ENCODE results near the gene APOC3. TPM values are rescaled to one million over a fixed set of nuclear protein-coding genes. Genes with fewer than 3 reads are reported as not detected.

The APOC3 gene
- polyA plus RNA-seq, 1 donor (not counting 4 experiments of a cell fraction or from before 2014, with no cell fraction given), result not detected

DNA sequence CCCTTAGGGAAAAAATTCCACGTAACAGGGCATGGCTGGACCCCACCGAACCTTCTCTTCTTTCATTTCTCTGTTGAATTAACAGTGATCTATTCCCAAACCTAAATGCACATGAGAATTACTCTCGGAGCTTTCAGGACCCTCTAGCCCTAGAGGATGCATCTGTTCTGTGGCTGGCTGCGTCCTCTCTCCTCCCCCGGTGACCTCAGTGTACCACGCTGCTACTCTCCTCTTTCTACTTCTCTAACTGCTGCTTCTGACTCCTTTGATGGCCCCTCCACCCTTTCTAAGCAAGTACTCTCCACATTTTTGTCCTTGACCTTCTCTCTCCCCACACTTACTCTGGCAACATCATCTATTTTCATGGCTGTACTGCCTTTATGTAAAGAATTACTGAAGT is 19.8 kb downstream of the APOC3 start:
- Histone ChIP-seq H3K36me3 (ENCODE audit: control insufficient read depth in 2 of 2, extremely low read depth in 1 of 2, insufficient read depth in 2 of 2, low read length in 2 of 2) (peaks cover 23 to 28% of the 10 kb centered on the region in 2 experiments), H3K9ac (ENCODE audit: control insufficient read depth, extremely low read depth, insufficient read depth, low read length) (no peak overlapping the region), H3K79me2 (ENCODE audit: control insufficient read depth, insufficient read depth, low read length) (no peaks in the 10 kb centered on the region), H3K4me1 (ENCODE audit: control insufficient read depth, extremely low read depth, insufficient read depth, low read length) (peaks cover 29% of the 10 kb centered on the region), H3K4me3 (ENCODE audit: control insufficient read depth in 2 of 3, extremely low read depth in 1 of 3, insufficient read depth in 2 of 3, low read depth in 1 of 3, low read length in 3 of 3) (no peak overlapping the region), H3K9me3 (ENCODE audit: control insufficient read depth, low read depth, low read length) (no peaks in the 10 kb centered on the region), H3K27ac (ENCODE audit: control insufficient read depth, insufficient read depth, low read length) (no peak overlapping the region), H4K20me1 (ENCODE audit: control insufficient read depth, extremely low read depth, insufficient read depth, low read length) (no peaks in the 10 kb centered on the region), H3K9me1 (ENCODE audit: control insufficient read depth, extremely low read depth, insufficient read depth, low read length) (peaks cover 2% of the 10 kb centered on the region), H3K27me3 (ENCODE audit: control insufficient read depth, extremely low read depth, insufficient read depth, low read length) (no peaks in the 10 kb centered on the region), H3K4me2 (ENCODE audit: control insufficient read depth, extremely low read depth, insufficient read depth, low read depth, low read length) (no peak overlapping the region), H2AFZ (ENCODE audit: control insufficient read depth, low read length) (no peak overlapping the region)
- no peak for FAIRE-seq
- dilution Hi-C loops (cut with MboI; ENCODE audit: extremely low pct_ligation_motif_present, low sequenced_read_pairs), result no loop called here
- no peak for DNase-seq (ENCODE audit: low read depth, low spot score)
- TF ChIP-seq, protein P1, sequence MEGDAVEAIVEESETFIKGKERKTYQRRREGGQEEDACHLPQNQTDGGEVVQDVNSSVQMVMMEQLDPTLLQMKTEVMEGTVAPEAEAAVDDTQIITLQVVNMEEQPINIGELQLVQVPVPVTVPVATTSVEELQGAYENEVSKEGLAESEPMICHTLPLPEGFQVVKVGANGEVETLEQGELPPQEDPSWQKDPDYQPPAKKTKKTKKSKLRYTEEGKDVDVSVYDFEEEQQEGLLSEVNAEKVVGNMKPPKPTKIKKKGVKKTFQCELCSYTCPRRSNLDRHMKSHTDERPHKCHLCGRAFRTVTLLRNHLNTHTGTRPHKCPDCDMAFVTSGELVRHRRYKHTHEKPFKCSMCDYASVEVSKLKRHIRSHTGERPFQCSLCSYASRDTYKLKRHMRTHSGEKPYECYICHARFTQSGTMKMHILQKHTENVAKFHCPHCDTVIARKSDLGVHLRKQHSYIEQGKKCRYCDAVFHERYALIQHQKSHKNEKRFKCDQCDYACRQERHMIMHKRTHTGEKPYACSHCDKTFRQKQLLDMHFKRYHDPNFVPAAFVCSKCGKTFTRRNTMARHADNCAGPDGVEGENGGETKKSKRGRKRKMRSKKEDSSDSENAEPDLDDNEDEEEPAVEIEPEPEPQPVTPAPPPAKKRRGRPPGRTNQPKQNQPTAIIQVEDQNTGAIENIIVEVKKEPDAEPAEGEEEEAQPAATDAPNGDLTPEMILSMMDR (optimal IDR thresholded peaks at IDR 0.05 in 1 of 3, IDR thresholded peaks at IDR 0.05 in 1 of 3, conservative IDR thresholded peaks at IDR 0.05 in 1 of 3; ENCODE audit: extremely low read depth in 1 of 3, insufficient read depth in 2 of 3, low read length in 3 of 3), result no peak
- no peak for TF ChIP-seq EZH2 (IDR thresholded peaks at IDR 0.05; ENCODE audit: low read length)

DNA sequence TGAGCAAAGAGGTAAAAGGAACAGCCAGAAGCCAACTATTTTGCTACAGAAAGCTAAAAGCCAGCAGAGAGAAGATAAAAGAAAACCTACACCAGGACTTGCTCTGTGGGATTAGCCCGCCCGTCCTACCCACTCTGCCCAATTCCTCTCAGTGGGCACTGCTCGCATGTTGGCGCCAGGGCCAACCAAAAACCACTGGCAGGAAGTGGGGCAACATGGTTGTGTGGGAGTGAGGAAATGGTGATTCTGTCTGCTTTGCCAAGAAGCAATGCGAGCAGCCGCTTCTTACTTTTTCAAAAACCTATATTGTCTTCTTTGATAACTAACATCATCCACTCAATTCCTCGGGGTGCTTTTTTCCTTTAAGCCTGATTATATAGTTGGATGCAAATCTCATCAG is 21.9 kb downstream of the APOC3 start:
- no peaks in the 10 kb centered on the region for H3K9me3 ChIP-seq (ENCODE audit: control insufficient read depth, low read depth, low read length)
- no peak overlapping the region for H3K27ac ChIP-seq (ENCODE audit: control insufficient read depth, insufficient read depth, low read length)
- peaks cover 2% of the 10 kb centered on the region for H3K9me1 ChIP-seq (ENCODE audit: control insufficient read depth, extremely low read depth, insufficient read depth, low read length)
- no peak overlapping the region for H3K4me2 ChIP-seq (ENCODE audit: control insufficient read depth, extremely low read depth, insufficient read depth, low read depth, low read length)
- dilution Hi-C loops (cut with MboI; ENCODE audit: extremely low pct_ligation_motif_present, low sequenced_read_pairs), result no loop called here
- DNase-seq (ENCODE audit: low read depth, low spot score), result no peak
- no peak overlapping the region for H3K4me3 ChIP-seq (ENCODE audit: control insufficient read depth in 2 of 3, extremely low read depth in 1 of 3, insufficient read depth in 2 of 3, low read depth in 1 of 3, low read length in 3 of 3)
- H2AFZ ChIP-seq (ENCODE audit: control insufficient read depth, low read length), result no peak overlapping the region
- H3K79me2 ChIP-seq (ENCODE audit: control insufficient read depth, insufficient read depth, low read length), result no peaks in the 10 kb centered on the region
- peaks cover 38% of the 10 kb centered on the region for H3K4me1 ChIP-seq (ENCODE audit: control insufficient read depth, extremely low read depth, insufficient read depth, low read length)
- no peaks in the 10 kb centered on the region for H3K27me3 ChIP-seq (ENCODE audit: control insufficient read depth, extremely low read depth, insufficient read depth, low read length)
- H3K9ac ChIP-seq (ENCODE audit: control insufficient read depth, extremely low read depth, insufficient read depth, low read length), result no peak overlapping the region
- no peak for TF ChIP-seq EZH2 (IDR thresholded peaks at IDR 0.05; ENCODE audit: low read length)
- TF ChIP-seq, protein P1 (optimal IDR thresholded peaks at IDR 0.05 in 1 of 3, IDR thresholded peaks at IDR 0.05 in 1 of 3, conservative IDR thresholded peaks at IDR 0.05 in 1 of 3; ENCODE audit: extremely low read depth in 1 of 3, insufficient read depth in 2 of 3, low read length in 3 of 3), result no peak
- FAIRE-seq, result no peak
- no peaks in the 10 kb centered on the region for H4K20me1 ChIP-seq (ENCODE audit: control insufficient read depth, extremely low read depth, insufficient read depth, low read length)
- H3K36me3 ChIP-seq (ENCODE audit: control insufficient read depth in 2 of 2, extremely low read depth in 1 of 2, insufficient read depth in 2 of 2, low read length in 2 of 2), result peaks cover 14 to 22% of the 10 kb centered on the region in 2 experiments

Data from keratinocyte (primary cell).